Ishikawa (cell line): ENCODE results near the gene CRTC3.

Experiments used
- CEBPB ChIP-seq: IDR thresholded peaks from 2 replicates; pipeline ENCODE4 v1.6.1; 2012
- CREB1 ChIP-seq: IDR thresholded peaks from 2 replicates; pipeline ENCODE4 v1.6.1; 2012; ENCODE audit warnings: low read depth
- EGR1 ChIP-seq: IDR thresholded peaks from 2 replicates; pipeline ENCODE4 v1.6.1; 2012
- EP300 ChIP-seq: IDR thresholded peaks from 2 replicates; pipeline ENCODE4 v1.6.1; 2012; ENCODE audit warnings: borderline replicate concordance
- FOXM1 ChIP-seq: IDR thresholded peaks from 2 replicates; pipeline ENCODE4 v1.6.1; 2012; ENCODE audit warnings: low read depth, borderline replicate concordance
- MAX ChIP-seq: IDR thresholded peaks from 2 replicates; pipeline ENCODE4 v1.6.1; 2012
- NFIC ChIP-seq: IDR thresholded peaks from 2 replicates; pipeline ENCODE4 v1.6.1; 2012
- RAD21 ChIP-seq: IDR thresholded peaks from 2 replicates; pipeline ENCODE4 v1.6.1; 2012; ENCODE audit warnings: low read depth
- REST ChIP-seq: IDR thresholded peaks from 2 replicates; pipeline ENCODE4 v1.6.1; 2012; ENCODE audit warnings: low read depth, mild to moderate bottlenecking
- TAF1 ChIP-seq: IDR thresholded peaks from 2 replicates; pipeline ENCODE4 v1.6.1; 2012; ENCODE audit warnings: low read depth, mild to moderate bottlenecking
- TCF12 ChIP-seq: IDR thresholded peaks from 2 replicates; pipeline ENCODE4 v1.6.1; 2012; ENCODE audit warnings: low read depth
- TEAD4 ChIP-seq: IDR thresholded peaks from 2 replicates; pipeline ENCODE4 v1.6.1; 2012
- USF1 ChIP-seq: IDR thresholded peaks from 2 replicates; pipeline ENCODE4 v1.6.1; 2012
- YY1 ChIP-seq: IDR thresholded peaks from 2 replicates; pipeline ENCODE4 v1.6.1; 2012; ENCODE audit warnings: low read depth
- ZBTB7A ChIP-seq: IDR thresholded peaks from 2 replicates; pipeline ENCODE4 v1.6.1; 2012; ENCODE audit warnings: low read depth

CRTC3 gene

GRCh38 chr15:90690585-90690984 lies 160.9 kb downstream of the CRTC3 start:
- TF ChIP-seq REST (no peak), TEAD4 (no peak), TCF12 (no peak), EP300 (no peak), NFIC (no peak), RAD21 (no peak), ZBTB7A (no peak), CREB1 (no peak), MAX (no peak), CEBPB (no peak), YY1 (no peak), TAF1 (no peak), EGR1 (no peak), FOXM1 (no peak)

GRCh38 chr15:90691369-90691768 lies 161.6 kb downstream of the CRTC3 start:
- TF ChIP-seq MAX (no peak), TEAD4 (no peak), USF1 (no peak), TCF12 (no peak), NFIC (no peak), RAD21 (no peak), EGR1 (no peak), TAF1 (no peak), EP300 (no peak), FOXM1 (no peak), CREB1 (no peak), YY1 (no peak), REST (no peak), CEBPB (no peak), ZBTB7A (no peak)

GRCh38 chr15:90691982-90692773 lies 162.5 kb downstream of the CRTC3 start:
- TF ChIP-seq TCF12: no peak
- TF ChIP-seq NFIC: no peak
